Left ventricle myocardium superior (tissue), 1 donor: ENCODE results near the gene FAM168A. TPM values are rescaled to one million over a fixed set of nuclear protein-coding genes. Genes with fewer than 3 reads are reported as not detected.

ENCODE experiments used
- ATAC-seq: fragments of 200-7000 bp; cut with Tn5 transposase; one replicate; pipeline ENCODE4 v1.9.1; 2020; ENCODE audit warnings: mild to moderate bottlenecking, moderate library complexity
- DNase-seq: peaks from one replicate; pipeline ENCODE4 v3.0.0-alpha.2; 2020
- intact Hi-C: fragments of 100-400 bp; cut with micrococcal nuclease; formaldehyde crosslinking; loops from one replicate; pipeline ENCODE4 v1.11.0; 2022
- total RNA-seq: library from RNA; stranded (reverse); fragmentation: NEBNext Ultra II Directional; extraction: Animal tissue kit (Norgen Biotek cat#: 25700); gene quantifications from one replicate; pipeline ENCODE4 v1.2.1, GENCODE V29; 2021
- donor health status: DM: no; HTN: yes; CAD: no; lungs with severe emphysema.

The FAM168A gene
- total RNA-seq, 1 donor from 2014 or later, result 30.6 TPM

GRCh38 chr11:73566422-73566821 is 31.5 kb downstream of the FAM168A start:
- DNase-seq (no peak), ATAC-seq (no peak)
- intact Hi-C loops, result no loop called here

- no peak for DNase-seq
- no peak for ATAC-seq
- intact Hi-C loops, result no loop called here
Measured at GRCh38 chr11:73565804-73566203, 32.1 kb downstream of the FAM168A start.

DNA sequence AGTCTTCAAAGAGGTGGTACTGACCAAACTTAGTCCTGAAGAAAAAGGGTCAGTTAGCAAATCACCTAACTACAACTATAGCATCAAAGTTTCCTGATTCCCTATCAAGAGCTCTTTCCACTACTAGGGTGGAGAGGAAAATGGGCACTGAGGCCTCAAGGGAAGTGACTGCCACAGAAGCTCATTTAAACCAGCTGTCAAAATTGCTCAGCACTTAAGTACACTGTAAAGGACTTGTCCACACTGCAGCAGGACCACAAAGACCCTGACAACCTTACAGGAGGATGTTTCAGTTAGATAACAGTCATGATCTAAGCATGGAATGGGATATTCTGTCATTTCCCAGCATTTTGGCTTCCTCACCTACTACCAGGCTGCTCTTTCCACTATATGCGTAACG is 33.0 kb downstream of the FAM168A start:
- DNase-seq (no peak), ATAC-seq (no peak)
- intact Hi-C loops, result no loop called here

DNA sequence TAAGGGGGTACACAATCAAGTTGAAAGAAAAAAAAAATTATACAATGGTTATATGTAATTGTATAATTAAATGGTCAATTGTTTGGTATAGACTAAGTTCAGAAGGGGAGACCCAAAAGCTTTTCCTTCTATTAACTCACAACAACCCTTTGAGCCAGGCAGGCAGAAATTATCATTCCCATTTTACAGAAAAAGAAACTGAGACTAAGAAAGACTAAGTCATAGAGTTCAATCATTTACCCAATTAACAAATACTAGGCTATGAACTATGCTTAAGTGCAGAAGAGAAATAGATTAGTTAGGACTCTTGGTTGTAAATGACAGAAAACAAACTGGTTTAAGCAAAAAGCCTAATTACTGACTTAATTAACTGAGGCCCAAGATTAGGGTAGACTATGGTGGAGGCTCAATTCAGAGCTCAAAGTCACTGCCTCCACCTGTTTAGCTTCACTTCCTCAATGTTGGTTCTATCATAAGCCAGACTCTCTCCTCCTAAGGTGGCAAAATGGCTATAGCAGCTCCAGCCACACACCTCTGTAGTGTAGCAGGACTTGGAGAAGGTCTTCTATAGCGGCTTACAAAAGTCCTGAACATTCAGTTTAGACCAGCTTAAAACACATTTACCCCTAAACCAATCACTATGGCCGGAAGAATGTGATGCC is 34.2 kb downstream of the FAM168A start:
- ATAC-seq (no peak), DNase-seq (no peak)
- intact Hi-C loops, result no loop called here

- DNase-seq (no peak), ATAC-seq (no peak)
- intact Hi-C loops, result no loop called here
Measured at GRCh38 chr11:73559743-73560142, 38.2 kb downstream of the FAM168A start.

DNA sequence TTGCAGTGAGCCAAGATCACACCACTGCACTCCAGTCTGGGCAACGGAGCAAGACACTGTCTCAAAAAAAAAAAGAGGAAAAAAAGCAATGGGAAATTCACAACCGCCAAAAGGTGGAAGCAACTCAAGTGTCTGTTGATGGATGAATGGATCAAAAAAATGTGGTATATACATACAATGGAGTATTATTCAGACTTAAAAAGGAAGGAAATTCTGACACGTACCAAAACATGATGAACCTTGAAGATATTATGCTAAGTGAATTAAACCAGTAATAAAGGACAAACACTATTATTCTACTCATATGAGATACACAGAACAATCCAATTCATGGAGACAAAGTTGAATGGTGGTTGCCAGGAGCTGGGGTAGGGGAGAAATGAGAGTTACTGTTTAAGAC is 40.9 kb downstream of the FAM168A start:
- no peak for ATAC-seq
- intact Hi-C loops, result no loop called here
- DNase-seq, result no peak

DNA sequence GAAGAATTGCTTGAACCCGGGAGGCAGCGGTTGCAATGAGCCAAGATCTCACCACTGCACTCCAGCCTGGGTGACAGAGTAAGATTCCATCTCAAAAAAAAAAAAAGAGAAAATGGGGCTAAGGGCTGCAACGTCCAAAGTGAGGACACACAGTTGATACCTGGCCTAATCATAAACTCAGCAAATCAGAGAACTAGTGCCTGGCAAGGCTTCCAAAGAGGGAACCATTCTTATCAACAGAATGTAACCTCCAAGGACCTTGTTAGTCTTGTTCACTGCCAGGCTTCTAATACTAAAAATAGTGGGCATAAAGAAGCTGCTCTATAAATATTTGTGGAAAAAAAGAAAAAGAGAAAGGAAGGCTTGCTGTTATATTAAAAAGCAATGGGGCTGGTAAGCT is 42.3 kb downstream of the FAM168A start:
- ATAC-seq, result peak; percentile 88
- no peak for DNase-seq
- intact Hi-C loops, result no loop called here

DNA sequence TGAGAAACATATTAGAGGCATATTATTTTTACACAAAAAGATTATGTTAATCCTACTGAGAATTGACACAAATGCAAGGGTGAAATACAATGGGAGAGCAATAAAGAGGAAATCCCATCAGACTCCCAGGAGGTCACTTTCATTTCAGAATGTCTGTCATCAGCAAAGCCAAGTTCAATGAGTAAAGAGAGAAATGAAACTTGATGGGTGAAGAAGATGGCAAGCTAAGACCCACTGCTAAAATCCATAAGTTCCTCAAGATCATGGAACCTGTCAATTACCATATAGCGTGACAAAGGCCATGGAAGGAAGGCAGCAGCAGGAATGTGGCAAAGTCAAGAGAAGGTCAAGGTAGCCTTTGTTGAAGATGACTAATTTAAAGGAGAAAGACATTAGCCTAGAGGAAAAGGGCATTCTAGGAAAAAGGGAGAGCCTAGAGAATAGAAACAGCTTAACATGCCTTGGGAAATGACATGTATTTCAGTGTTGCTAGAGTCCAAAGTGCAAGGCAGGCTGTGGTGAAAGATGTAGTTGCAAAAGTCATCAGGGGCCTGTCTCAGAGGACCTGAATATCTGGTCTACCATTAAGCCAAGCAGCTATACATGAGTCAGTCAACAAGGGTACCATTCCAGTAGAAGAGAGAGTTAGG is 43.1 kb downstream of the FAM168A start:
- DNase-seq (no peak), ATAC-seq (no peak)
- intact Hi-C loops, result no loop called here

DNA sequence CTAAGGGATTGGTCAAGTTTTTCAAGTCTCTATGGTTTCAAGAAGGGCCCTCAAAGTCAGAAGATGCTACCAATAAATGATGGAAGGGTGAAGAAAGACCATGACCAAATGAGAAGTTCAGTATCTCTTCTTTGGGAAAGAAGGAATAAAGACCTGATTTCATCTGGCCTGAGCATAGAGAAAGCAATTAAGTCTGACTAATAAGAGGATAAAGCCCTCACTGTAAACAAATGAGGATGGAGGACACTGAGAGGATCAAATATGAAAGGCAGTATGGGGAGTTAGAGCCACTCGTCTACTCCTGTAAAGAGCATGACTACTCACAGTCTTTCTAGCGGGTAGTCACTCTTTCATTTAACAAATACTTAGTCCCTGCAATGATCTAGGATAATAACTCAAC is 44.6 kb downstream of the FAM168A start:
- intact Hi-C loops, result no loop called here
- no peak for ATAC-seq
- DNase-seq, result no peak

DNA sequence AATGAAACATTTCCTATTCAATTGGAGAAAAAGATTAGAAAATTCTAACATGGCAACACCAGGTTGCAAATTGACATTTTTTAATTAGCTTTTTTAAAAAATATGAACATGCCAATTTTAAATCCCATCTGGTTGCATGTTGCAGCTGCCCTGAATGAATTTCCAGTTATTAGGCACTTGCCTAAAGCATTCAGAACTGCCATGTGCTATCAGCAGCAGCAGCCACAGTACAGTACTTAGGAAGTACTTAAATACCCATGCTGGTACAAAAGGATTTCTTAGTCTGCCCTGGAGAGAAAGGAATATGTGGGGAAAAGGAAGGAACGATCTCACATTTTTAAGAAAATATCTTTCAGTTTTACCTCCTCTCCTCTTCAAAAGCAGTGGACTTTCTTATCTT is 46.2 kb downstream of the FAM168A start:
- ATAC-seq, result peak; percentile 77
- intact Hi-C loops, result no loop called here
- DNase-seq, result no peak

DNA sequence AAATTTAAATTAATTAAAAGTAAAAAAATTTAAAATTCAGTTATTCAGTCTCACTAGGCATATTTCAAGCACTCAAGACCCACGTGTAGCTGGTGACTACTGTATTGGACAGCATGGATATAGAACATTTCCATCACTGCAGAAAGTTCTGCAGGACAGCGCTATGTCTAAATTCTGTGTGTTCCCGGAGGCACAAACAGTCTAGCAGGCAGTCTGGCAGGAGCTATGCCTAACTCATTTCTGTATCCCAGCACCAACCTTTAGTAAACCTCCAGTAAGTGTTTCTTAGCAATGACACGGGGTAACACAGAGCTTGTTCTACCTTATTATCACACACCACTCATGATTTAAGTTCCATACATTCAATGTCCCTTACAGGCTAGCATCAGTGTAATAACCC is 48.5 kb downstream of the FAM168A start:
- DNase-seq, result no peak
- intact Hi-C loops, result no loop called here
- ATAC-seq, result peak; percentile 36

- intact Hi-C loops, result no loop called here
- no peak for DNase-seq
- no peak for ATAC-seq
Measured at GRCh38 chr11:73547706-73548595, 50.0 kb downstream of the FAM168A start.

GRCh38 chr11:73542175-73542574 is 55.7 kb downstream of the FAM168A start:
- ATAC-seq (no peak), DNase-seq (no peak)
- intact Hi-C loops, result no loop called here

- no peak for DNase-seq
- ATAC-seq, result no peak
- intact Hi-C loops, result no loop called here
Measured at GRCh38 chr11:73539506-73540084, 58.3 kb downstream of the FAM168A start.

- DNase-seq (no peak), ATAC-seq (no peak)
- intact Hi-C loops, result no loop called here
Measured at GRCh38 chr11:73538381-73538872, 59.5 kb downstream of the FAM168A start.

DNA sequence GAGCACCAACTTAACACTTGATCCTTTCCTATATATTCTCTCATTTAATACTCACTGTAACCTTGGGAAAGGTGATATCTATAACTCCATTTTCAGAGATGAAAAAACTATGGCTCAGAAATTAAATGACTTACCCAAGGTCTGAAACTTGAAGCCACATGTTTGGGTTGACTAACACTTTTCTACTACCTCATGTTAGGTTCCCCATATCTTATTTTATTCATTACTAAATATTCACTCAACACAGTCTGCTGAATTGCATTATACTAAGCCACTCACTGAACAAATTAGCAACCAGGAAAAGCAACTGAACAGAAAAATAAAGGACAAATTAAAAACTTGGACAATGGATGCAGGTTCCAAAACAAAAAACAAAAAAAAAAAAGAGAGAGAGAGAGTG is 59.9 kb downstream of the FAM168A start:
- DNase-seq (no peak), ATAC-seq (no peak)
- intact Hi-C loops, result no loop called here

GRCh38 chr11:73536961-73537360 is 61.0 kb downstream of the FAM168A start:
- intact Hi-C loops, result no loop called here

GRCh38 chr11:73532310-73532709 is 65.6 kb downstream of the FAM168A start:
- ATAC-seq (no peak), DNase-seq (no peak)
- intact Hi-C loops, result no loop called here

More at GRCh38 chr11:73536961-73537360, 61.0 kb downstream of the FAM168A start:
- ATAC-seq (no peak), DNase-seq (no peak)

GRCh38 chr11:73531386-73531785 is 66.5 kb downstream of the FAM168A start:
- intact Hi-C loops, result no loop called here
- ATAC-seq (no peak), DNase-seq (no peak)

- intact Hi-C loops, result no loop called here
- ATAC-seq, result peak; percentile 39
- no peak for DNase-seq
Measured at GRCh38 chr11:73530109-73530508, 67.8 kb downstream of the FAM168A start.
